ENCODE results near the gene GMCL2.

The GMCL2 gene

DNA sequence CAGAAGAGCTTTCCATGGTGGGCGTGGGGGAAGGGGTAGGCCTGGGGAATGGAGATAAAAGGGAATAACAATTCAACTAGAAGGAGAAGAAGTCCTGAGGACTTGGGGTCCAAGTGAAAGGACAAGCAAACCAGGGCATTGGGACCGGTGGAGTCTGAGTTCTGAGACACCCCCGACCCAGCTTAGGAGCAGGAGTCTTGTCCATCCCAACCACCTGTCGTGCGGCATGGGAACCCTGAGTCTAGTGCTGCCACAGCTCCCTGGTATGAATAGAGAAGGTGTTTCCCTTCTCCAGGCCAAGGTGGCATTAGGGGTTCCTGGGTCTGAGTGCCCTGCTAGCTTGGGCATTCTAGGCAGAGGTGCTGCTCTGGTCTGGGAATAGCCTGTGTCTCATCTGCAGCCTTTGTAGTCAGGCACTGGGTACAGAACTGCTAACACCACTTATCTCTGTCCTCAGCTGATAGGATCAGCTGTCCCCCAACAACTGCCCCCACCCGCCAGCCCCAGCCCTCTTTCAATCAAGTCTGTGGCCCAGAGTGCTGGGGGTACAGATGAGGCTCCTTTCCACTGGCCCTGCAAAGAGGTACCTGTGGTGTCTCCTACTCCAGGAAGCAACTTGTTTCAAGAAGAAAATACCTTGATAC, 27.1 kb upstream of the GMCL2 start (continued):
- no peak for TF ChIP-seq GLIS2 (tag by site-specific recombination; IDR thresholded peaks at IDR 0.05)
- TF ChIP-seq TCF7L2 (IDR thresholded peaks at IDR 0.05; ENCODE audit: borderline replicate concordance, low read depth, low read length), result no peak
- TF ChIP-seq, protein P1, sequence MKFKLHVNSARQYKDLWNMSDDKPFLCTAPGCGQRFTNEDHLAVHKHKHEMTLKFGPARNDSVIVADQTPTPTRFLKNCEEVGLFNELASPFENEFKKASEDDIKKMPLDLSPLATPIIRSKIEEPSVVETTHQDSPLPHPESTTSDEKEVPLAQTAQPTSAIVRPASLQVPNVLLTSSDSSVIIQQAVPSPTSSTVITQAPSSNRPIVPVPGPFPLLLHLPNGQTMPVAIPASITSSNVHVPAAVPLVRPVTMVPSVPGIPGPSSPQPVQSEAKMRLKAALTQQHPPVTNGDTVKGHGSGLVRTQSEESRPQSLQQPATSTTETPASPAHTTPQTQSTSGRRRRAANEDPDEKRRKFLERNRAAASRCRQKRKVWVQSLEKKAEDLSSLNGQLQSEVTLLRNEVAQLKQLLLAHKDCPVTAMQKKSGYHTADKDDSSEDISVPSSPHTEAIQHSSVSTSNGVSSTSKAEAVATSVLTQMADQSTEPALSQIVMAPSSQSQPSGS (tag by site-specific recombination; IDR thresholded peaks at IDR 0.05; ENCODE audit: low read depth), result no peak
- TF ChIP-seq, protein P2, sequence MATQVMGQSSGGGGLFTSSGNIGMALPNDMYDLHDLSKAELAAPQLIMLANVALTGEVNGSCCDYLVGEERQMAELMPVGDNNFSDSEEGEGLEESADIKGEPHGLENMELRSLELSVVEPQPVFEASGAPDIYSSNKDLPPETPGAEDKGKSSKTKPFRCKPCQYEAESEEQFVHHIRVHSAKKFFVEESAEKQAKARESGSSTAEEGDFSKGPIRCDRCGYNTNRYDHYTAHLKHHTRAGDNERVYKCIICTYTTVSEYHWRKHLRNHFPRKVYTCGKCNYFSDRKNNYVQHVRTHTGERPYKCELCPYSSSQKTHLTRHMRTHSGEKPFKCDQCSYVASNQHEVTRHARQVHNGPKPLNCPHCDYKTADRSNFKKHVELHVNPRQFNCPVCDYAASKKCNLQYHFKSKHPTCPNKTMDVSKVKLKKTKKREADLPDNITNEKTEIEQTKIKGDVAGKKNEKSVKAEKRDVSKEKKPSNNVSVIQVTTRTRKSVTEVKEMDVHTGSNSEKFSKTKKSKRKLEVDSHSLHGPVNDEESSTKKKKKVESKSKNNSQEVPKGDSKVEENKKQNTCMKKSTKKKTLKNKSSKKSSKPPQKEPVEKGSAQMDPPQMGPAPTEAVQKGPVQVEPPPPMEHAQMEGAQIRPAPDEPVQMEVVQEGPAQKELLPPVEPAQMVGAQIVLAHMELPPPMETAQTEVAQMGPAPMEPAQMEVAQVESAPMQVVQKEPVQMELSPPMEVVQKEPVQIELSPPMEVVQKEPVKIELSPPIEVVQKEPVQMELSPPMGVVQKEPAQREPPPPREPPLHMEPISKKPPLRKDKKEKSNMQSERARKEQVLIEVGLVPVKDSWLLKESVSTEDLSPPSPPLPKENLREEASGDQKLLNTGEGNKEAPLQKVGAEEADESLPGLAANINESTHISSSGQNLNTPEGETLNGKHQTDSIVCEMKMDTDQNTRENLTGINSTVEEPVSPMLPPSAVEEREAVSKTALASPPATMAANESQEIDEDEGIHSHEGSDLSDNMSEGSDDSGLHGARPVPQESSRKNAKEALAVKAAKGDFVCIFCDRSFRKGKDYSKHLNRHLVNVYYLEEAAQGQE (tag by site-specific recombination; IDR thresholded peaks at IDR 0.05), result no peak
- no peak for TF ChIP-seq ZNF266 (tag by site-specific recombination; IDR thresholded peaks at IDR 0.05; ENCODE audit: low read depth)
- TF ChIP-seq ZNF560 (tag by site-specific recombination; IDR thresholded peaks at IDR 0.05; ENCODE audit: borderline replicate concordance), result no peak
- peak; percentile 85 for TF ChIP-seq SCRT2 (tag by site-specific recombination; IDR thresholded peaks at IDR 0.05)
- TF ChIP-seq SCRT1 (tag by site-specific recombination; IDR thresholded peaks at IDR 0.05; ENCODE audit: borderline replicate concordance), result peak; percentile 63; the same call in 1 of the 2 replicates
- TF ChIP-seq, protein P3, sequence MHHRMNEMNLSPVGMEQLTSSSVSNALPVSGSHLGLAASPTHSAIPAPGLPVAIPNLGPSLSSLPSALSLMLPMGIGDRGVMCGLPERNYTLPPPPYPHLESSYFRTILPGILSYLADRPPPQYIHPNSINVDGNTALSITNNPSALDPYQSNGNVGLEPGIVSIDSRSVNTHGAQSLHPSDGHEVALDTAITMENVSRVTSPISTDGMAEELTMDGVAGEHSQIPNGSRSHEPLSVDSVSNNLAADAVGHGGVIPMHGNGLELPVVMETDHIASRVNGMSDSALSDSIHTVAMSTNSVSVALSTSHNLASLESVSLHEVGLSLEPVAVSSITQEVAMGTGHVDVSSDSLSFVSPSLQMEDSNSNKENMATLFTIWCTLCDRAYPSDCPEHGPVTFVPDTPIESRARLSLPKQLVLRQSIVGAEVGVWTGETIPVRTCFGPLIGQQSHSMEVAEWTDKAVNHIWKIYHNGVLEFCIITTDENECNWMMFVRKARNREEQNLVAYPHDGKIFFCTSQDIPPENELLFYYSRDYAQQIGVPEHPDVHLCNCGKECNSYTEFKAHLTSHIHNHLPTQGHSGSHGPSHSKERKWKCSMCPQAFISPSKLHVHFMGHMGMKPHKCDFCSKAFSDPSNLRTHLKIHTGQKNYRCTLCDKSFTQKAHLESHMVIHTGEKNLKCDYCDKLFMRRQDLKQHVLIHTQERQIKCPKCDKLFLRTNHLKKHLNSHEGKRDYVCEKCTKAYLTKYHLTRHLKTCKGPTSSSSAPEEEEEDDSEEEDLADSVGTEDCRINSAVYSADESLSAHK (tag by site-specific recombination; IDR thresholded peaks at IDR 0.05), result no peak
- TF ChIP-seq ZNF223 (tag by site-specific recombination; IDR thresholded peaks at IDR 0.05), result no peak
- TF ChIP-seq ZNF132 (tag by site-specific recombination; IDR thresholded peaks at IDR 0.05; ENCODE audit: borderline replicate concordance), result no peak
- TF ChIP-seq ZNF830 (tag by site-specific recombination; IDR thresholded peaks at IDR 0.05; ENCODE audit: low read depth), result no peak
- no peak for TF ChIP-seq RBAK (tag by site-specific recombination; IDR thresholded peaks at IDR 0.05)

DNA sequence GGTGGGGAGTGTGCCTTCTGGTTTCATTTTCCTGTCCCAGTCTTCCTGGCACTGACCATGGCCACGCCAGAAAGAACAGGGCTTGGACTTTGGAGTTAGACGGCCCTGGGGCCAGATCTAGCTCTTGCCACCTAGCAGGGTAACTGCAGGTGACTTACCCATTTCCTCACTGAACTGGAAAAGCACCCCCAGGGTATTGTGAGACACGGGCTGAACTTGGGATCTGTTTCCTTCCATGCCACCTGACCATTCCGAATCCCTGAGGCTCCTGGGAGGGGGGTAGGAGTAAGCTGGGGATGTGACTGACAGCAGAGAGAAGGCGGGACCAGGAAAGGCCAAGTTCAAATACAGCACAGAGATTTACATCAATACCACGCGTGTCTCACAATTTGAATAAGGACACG, 26.6 kb upstream of the GMCL2 start:
- Histone ChIP-seq H3K4me3 (ENCODE audit: low read depth, low read length) (no peak overlapping the region), H3K36me3 (ENCODE audit: control insufficient read depth in 2 of 2, insufficient read depth in 1 of 2, low read length in 2 of 2) (peaks cover 20 to 88% of the 10 kb centered on the region in 2 experiments), H3K4me1 (ENCODE audit: control insufficient read depth, insufficient read depth, low read length) (no peaks in the 10 kb centered on the region), H3K27ac (ENCODE audit: extremely low read depth, low read depth, low read length) (no peak overlapping the region), H3K9me3 (ENCODE audit: control insufficient read depth, insufficient read depth, low read depth, low read length) (no peaks in the 10 kb centered on the region)
- TF ChIP-seq, protein P4, sequence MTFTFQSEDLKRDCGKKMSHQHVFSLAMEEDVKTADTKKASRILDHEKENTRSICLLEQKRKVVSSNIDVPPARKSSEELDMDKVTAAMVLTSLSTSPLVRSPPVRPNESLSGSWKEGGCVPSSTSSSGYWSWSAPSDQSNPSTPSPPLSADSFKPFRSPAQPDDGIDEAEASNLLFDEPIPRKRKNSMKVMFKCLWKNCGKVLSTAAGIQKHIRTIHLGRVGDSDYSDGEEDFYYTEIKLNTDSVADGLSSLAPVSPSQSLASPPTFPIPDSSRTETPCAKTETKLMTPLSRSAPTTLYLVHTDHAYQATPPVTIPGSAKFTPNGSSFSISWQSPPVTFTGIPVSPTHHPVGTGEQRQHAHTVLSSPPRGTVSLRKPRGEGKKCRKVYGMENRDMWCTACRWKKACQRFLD (tag by site-specific recombination; IDR thresholded peaks at IDR 0.05), result no peak
- TF ChIP-seq ZNF112 (tag by site-specific recombination; IDR thresholded peaks at IDR 0.05), result no peak
- TF ChIP-seq ZNF571 (tag by site-specific recombination; IDR thresholded peaks at IDR 0.05), result no peak
- peak; percentile 46; the same call in 1 of the 2 replicates for TF ChIP-seq IKZF3 (tag by site-specific recombination; IDR thresholded peaks at IDR 0.05)
- no peak for TF ChIP-seq ZNF133 (tag by site-specific recombination; IDR thresholded peaks at IDR 0.05)
- TF ChIP-seq ZNF626 (tag by site-specific recombination; IDR thresholded peaks at IDR 0.05), result no peak
- CTCF ChIA-PET, result interaction anchor here (0.7 kb wide), 1 partner anchor 70 kb away, joined by 3 read pairs; no protein-coding TSS in a partner anchor
- POLR2A ChIA-PET, result interaction anchor here (0.5 to 5.3 kb wide), 5 partner anchors 8 to 259 kb away, joined by 3 to 45 read pairs (median 4); partner anchors contain the start of genes HNRNPAB and PHYKPL
